Vagina (tissue), 2 donors: ENCODE results near the gene MYRIP. TPM values are rescaled to one million over a fixed set of nuclear protein-coding genes. Genes with fewer than 3 reads are reported as not detected.

Source experiments
- DNase-seq, 2 donors: peaks; one replicate each; pipeline ENCODE4 v3.0.0-alpha.2; 2017; ENCODE audit errors: extremely low spot score in 2 of 2
- H3K27ac ChIP-seq: fragments of 200-600 bp; sonication (generic); one replicate; pipeline ENCODE4 v1.5.1; 2019
- H3K27me3 ChIP-seq: fragments of 200-600 bp; sonication (generic); one replicate; pipeline ENCODE4 v1.5.1; 2019
- H3K36me3 ChIP-seq, 2 donors: fragments of 200-600 bp; sonication (generic); one replicate each; pipeline ENCODE4 v1.5.1; 2017 to 2019
- H3K4me1 ChIP-seq: fragments of 200-600 bp; sonication (generic); one replicate; pipeline ENCODE4 v1.5.1; 2019
- H3K4me3 ChIP-seq, 2 donors: fragments of 200-600 bp; sonication (generic); 1 replicate in 1 of 2; 2 replicates in 1 of 2; pipeline ENCODE4 v1.5.1; 2016 to 2019
- H3K9me3 ChIP-seq: fragments of 200-600 bp; sonication (generic); one replicate; pipeline ENCODE4 v1.5.1; 2019
- POLR2A ChIP-seq, 2 donors: fragments of 450-650 bp; IDR thresholded peaks; one replicate each; pipeline ENCODE4 v1.6.1; 2017; ENCODE audit warnings: antibody characterized with exemption in 2 of 2, mild to moderate bottlenecking in 2 of 2, moderate library complexity in 2 of 2
- POLR2AphosphoS5 ChIP-seq, 2 donors: sonication (generic); formaldehyde crosslinking; IDR thresholded peaks; one replicate each; pipeline ENCODE4 v1.9.0; 2017; ENCODE audit warnings: antibody characterized with exemption in 2 of 2, mild to moderate bottlenecking in 2 of 2, low read depth in 1 of 2; ENCODE audit not compliant: insufficient read depth in 1 of 2
- intact Hi-C: fragments of 100-400 bp; cut with DNase I; formaldehyde crosslinking; loops from one replicate; pipeline ENCODE4 v1.15.1; 2023
- total RNA-seq: library from RNA; depleted of rRNA; stranded (reverse); fragments of >200 nt; gene quantifications from one replicate; pipeline ENCODE4 v1.2.3, GENCODE V29; 2016
- TF ChIP-seq, protein P1 (sequence below), 3 experiments: fragments of 450-650 bp in 2 of 3; fragments of 200-600 bp in 1 of 3; sonication (generic) in 1 of 3; IDR thresholded peaks; one replicate each; pipeline ENCODE4 v1.5.1; 2017 to 2019; ENCODE audit warnings: antibody characterized with exemption in 3 of 3, mild to moderate bottlenecking in 2 of 3, moderate library complexity in 2 of 3

Gene MYRIP
- total RNA-seq, 1 donor from 2014 or later, result 7.4 TPM

DNA sequence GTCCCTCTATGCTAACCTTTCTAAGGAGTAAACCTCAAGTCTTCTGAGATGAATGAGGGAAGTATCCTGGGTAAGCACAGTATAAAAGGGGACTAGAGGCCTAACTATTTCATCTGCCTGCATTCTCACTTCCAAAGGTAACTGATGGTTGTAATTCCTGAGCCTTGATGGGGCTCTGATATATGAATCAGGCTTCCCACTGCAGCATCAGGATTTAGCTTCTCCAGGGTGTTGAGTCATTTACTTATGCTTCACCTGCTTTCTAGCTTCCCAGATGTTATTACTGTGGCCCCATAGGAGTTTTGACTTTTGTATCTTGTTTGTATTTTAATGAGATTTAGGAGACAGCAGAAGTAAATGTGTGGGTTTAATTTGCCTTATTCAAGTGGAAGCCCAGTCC lies 292.8 kb downstream of the MYRIP start:
- no peak overlapping the region for H3K27ac ChIP-seq
- H3K27me3 ChIP-seq, result no peaks in the 10 kb centered on the region
- TF ChIP-seq POLR2A (IDR thresholded peaks at IDR 0.05) (no peak), POLR2AphosphoS5 (IDR thresholded peaks at IDR 0.05; ENCODE audit: insufficient read depth in 1 of 2, low read depth in 1 of 2) (no peak)
- TF ChIP-seq, protein P1, sequence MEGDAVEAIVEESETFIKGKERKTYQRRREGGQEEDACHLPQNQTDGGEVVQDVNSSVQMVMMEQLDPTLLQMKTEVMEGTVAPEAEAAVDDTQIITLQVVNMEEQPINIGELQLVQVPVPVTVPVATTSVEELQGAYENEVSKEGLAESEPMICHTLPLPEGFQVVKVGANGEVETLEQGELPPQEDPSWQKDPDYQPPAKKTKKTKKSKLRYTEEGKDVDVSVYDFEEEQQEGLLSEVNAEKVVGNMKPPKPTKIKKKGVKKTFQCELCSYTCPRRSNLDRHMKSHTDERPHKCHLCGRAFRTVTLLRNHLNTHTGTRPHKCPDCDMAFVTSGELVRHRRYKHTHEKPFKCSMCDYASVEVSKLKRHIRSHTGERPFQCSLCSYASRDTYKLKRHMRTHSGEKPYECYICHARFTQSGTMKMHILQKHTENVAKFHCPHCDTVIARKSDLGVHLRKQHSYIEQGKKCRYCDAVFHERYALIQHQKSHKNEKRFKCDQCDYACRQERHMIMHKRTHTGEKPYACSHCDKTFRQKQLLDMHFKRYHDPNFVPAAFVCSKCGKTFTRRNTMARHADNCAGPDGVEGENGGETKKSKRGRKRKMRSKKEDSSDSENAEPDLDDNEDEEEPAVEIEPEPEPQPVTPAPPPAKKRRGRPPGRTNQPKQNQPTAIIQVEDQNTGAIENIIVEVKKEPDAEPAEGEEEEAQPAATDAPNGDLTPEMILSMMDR (IDR thresholded peaks at IDR 0.05), result no peak
- no peak for DNase-seq
- H3K4me1 ChIP-seq, result no peaks in the 10 kb centered on the region
- H3K4me3 ChIP-seq, result no peak overlapping the region
- intact Hi-C loops, result no loop called here
- no peaks in the 10 kb centered on the region for H3K36me3 ChIP-seq
- no peaks in the 10 kb centered on the region for H3K9me3 ChIP-seq

DNA sequence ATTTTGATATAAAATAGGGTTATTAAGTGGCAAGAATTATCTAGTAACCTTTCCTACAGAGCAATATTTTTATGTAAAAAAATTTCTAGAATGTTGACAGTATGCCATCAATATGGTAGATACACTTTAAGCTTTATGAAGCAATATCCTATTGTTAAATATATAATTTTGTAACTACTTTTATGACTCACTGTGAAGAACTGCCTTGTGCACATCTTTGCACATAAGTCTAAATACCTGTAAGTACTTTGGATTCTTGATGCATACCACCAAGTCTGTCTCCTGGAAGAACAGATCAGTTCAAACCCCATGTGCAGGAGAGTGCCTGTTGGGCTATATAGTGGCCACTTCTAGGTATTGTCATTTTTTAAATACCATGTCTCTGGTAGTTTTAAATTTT lies 294.4 kb downstream of the MYRIP start:
- intact Hi-C loops, result no loop called here
- no peak for DNase-seq
- no peak for TF ChIP-seq POLR2A (IDR thresholded peaks at IDR 0.05)
- Histone ChIP-seq H3K4me1 (no peaks in the 10 kb centered on the region), H3K36me3 (no peaks in the 10 kb centered on the region), H3K27ac (no peak overlapping the region), H3K27me3 (no peaks in the 10 kb centered on the region), H3K4me3 (no peak overlapping the region), H3K9me3 (no peaks in the 10 kb centered on the region)

DNA sequence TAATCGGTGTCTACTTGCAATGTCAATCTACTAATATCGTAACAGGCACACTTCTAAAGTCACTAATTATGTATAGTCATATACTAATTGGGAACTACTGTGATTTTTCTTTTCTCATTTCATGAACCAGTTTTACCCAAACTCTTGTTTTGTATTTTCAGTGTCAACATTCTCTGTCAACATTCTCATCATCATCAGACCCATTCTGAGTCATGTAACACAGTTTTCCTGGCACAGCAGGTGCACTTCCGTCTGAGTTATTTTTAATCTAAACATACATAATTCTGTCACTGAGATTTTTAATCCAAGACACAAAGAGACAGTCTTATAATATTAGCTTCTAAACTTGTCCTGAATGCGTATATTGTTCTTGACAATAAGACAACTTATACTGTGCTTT lies 295.0 kb downstream of the MYRIP start:
- no peaks in the 10 kb centered on the region for H3K4me1 ChIP-seq
- no peak overlapping the region for H3K27ac ChIP-seq
- intact Hi-C loops, result no loop called here
- TF ChIP-seq POLR2A (IDR thresholded peaks at IDR 0.05) (no peak), POLR2AphosphoS5 (IDR thresholded peaks at IDR 0.05; ENCODE audit: insufficient read depth in 1 of 2, low read depth in 1 of 2) (no peak)
- TF ChIP-seq, protein P1 (IDR thresholded peaks at IDR 0.05), result no peak
- DNase-seq, result no peak
- H3K9me3 ChIP-seq, result no peaks in the 10 kb centered on the region
- H3K4me3 ChIP-seq, result no peak overlapping the region
- no peaks in the 10 kb centered on the region for H3K36me3 ChIP-seq
- H3K27me3 ChIP-seq, result no peaks in the 10 kb centered on the region

DNA sequence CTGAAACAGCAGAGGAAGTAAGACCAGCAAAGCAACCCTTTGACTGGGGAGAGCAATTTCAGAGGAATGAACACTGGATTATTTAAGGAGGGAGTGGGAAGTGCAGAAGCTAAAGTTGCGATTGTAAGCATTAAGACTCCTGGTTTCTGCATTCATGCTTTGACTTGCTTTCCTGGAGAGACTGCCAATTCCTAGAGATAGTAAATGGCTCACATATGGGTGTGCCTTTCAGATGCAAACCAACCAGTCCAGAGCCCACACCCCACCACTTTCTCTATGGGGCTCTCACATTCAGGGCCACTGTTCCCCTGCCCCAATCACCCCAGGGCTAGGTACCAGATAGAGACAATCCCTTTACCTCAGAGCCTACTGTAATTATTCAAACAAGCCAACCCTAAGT lies 299.2 kb downstream of the MYRIP start:
- no peak for DNase-seq
- H3K36me3 ChIP-seq, result no peaks in the 10 kb centered on the region
- no peak for TF ChIP-seq POLR2AphosphoS5 (IDR thresholded peaks at IDR 0.05; ENCODE audit: insufficient read depth in 1 of 2, low read depth in 1 of 2)
- TF ChIP-seq, protein P1 (IDR thresholded peaks at IDR 0.05), result no peak
- no peak for TF ChIP-seq POLR2A (IDR thresholded peaks at IDR 0.05)
- no peaks in the 10 kb centered on the region for H3K4me1 ChIP-seq
- H3K4me3 ChIP-seq, result no peak overlapping the region
- no peaks in the 10 kb centered on the region for H3K9me3 ChIP-seq
- intact Hi-C loops, result no loop called here
- no peaks in the 10 kb centered on the region for H3K27me3 ChIP-seq
- no peak overlapping the region for H3K27ac ChIP-seq

GRCh38 chr3:40109641-40110490 lies 300.5 kb downstream of the MYRIP start:
- no peak for TF ChIP-seq POLR2A (IDR thresholded peaks at IDR 0.05)
- TF ChIP-seq, protein P1 (IDR thresholded peaks at IDR 0.05), result no peak
- no peak for TF ChIP-seq POLR2AphosphoS5 (IDR thresholded peaks at IDR 0.05; ENCODE audit: insufficient read depth in 1 of 2, low read depth in 1 of 2)
- Histone ChIP-seq H3K27ac (no peak overlapping the region), H3K27me3 (no peaks in the 10 kb centered on the region), H3K4me1 (no peaks in the 10 kb centered on the region), H3K9me3 (no peaks in the 10 kb centered on the region), H3K4me3 (no peak overlapping the region), H3K36me3 (no peaks in the 10 kb centered on the region)
- intact Hi-C loops, result no loop called here
- DNase-seq, result no peak
